Stimulated activated CD8-positive, alpha-beta memory T cell treated with anti-CD3 and anti-CD28 coated beads, Interleukin-4, amount 100 ng/mL, for 24 hours (primary cell): ENCODE measurements around the gene MYO1E.
"Not testable (repeated sequence)": the region's sequence is repeated elsewhere in the genome, so short reads cannot be mapped to it uniquely, and the experiment has no call there.

ENCODE experiments used
- DNase-seq: peaks from one replicate; pipeline ENCODE4 v3.0.0-alpha.2; 2020; ENCODE audit warnings: low read depth

Gene MYO1E

GRCh38 chr15:59372352-59373211, at the start of gene MYO1E:
TSS of gene MYO1E (minus strand) at chr15:59372871. CDS start at chr15:59372500, 371 bp downstream.
- peak; percentile 2 for DNase-seq

- no peak for DNase-seq
Measured at GRCh38 chr15:59420986-59421618, 48.4 kb upstream of the MYO1E start.

GRCh38 chr15:59420108-59420507, 47.4 kb upstream of the MYO1E start:
- no peak for DNase-seq

- DNase-seq: no peak
Measured at GRCh38 chr15:59419170-59419569, 46.5 kb upstream of the MYO1E start.

- no peak for DNase-seq
Measured at GRCh38 chr15:59416816-59417215, 44.1 kb upstream of the MYO1E start.

- no peak for DNase-seq
Measured at GRCh38 chr15:59413577-59413976, 40.9 kb upstream of the MYO1E start.

- DNase-seq: no peak
Measured at GRCh38 chr15:59410391-59410896, 37.8 kb upstream of the MYO1E start.

- no peak for DNase-seq
Measured at GRCh38 chr15:59407946-59408345, 35.3 kb upstream of the MYO1E start.

GRCh38 chr15:59406446-59406845, 33.8 kb upstream of the MYO1E start:
- no peak for DNase-seq

GRCh38 chr15:59405079-59405478, 32.4 kb upstream of the MYO1E start:
- DNase-seq: no peak

- DNase-seq: no peak
Measured at GRCh38 chr15:59401824-59402569, 29.3 kb upstream of the MYO1E start.

- DNase-seq: not testable (repeated sequence)
Measured at GRCh38 chr15:59401051-59401823, 28.6 kb upstream of the MYO1E start.

- no peak for DNase-seq
Measured at GRCh38 chr15:59400103-59400813, 27.6 kb upstream of the MYO1E start.

GRCh38 chr15:59399465-59400102, 26.9 kb upstream of the MYO1E start:
- DNase-seq: no peak

- DNase-seq: no peak
Measured at GRCh38 chr15:59398220-59398619, 25.5 kb upstream of the MYO1E start.

GRCh38 chr15:59396679-59397078, 24.0 kb upstream of the MYO1E start:
- DNase-seq: no peak

GRCh38 chr15:59396211-59396610, 23.5 kb upstream of the MYO1E start:
- no peak for DNase-seq

- no peak for DNase-seq
Measured at GRCh38 chr15:59394166-59394661, 21.5 kb upstream of the MYO1E start.

- DNase-seq: no peak
Measured at GRCh38 chr15:59392299-59392698, 19.6 kb upstream of the MYO1E start.

- no peak for DNase-seq
Measured at GRCh38 chr15:59388670-59389069, 16.0 kb upstream of the MYO1E start.
